ENCODE measurements around the gene STXBP5.

The STXBP5 gene

DNA sequence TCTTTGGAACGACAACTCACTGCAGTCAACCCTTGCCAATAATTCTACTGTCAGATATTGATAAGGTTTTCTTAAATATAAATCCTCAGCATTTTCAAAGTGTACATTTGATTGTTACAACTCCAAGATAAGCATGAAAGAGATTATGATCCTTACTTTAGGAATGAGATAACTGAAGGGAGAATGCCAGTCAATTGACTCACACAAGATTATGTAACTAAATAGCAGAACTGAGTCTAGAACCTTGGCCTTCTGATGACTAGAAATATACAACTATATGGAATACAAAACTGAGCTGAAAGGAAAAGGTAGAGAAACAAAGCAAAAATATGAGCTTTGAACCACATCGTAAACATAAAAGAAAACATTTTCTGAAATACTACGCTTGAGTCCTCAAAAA, 26.9 kb upstream of the STXBP5 start:
- TF ChIP-seq, protein P1, sequence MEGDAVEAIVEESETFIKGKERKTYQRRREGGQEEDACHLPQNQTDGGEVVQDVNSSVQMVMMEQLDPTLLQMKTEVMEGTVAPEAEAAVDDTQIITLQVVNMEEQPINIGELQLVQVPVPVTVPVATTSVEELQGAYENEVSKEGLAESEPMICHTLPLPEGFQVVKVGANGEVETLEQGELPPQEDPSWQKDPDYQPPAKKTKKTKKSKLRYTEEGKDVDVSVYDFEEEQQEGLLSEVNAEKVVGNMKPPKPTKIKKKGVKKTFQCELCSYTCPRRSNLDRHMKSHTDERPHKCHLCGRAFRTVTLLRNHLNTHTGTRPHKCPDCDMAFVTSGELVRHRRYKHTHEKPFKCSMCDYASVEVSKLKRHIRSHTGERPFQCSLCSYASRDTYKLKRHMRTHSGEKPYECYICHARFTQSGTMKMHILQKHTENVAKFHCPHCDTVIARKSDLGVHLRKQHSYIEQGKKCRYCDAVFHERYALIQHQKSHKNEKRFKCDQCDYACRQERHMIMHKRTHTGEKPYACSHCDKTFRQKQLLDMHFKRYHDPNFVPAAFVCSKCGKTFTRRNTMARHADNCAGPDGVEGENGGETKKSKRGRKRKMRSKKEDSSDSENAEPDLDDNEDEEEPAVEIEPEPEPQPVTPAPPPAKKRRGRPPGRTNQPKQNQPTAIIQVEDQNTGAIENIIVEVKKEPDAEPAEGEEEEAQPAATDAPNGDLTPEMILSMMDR (IDR thresholded peaks at IDR 0.05; ENCODE audit: borderline replicate concordance, insufficient read depth, low read depth, low read length), result no peak
- no peak overlapping the region for H3K4me3 ChIP-seq (ENCODE audit: low read depth, low read length)

DNA sequence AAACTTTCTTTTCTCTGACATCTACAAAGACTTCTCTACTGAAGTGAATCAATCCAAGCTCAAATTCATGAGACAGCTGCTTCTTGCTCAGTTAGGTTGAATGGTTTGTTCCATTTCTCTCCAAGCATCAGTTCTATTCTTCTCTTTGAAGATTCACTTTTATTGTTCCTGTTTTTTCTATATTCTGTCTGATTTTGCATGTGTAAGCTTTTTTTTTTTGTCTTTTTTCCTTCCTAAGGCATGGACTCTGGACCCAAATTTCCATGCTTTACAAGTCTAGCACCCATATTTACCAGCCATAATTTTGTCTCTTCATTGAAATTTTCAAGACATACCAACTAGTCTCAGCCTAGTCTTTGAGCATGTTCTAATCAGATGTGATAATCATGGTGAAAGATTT, 25.9 kb upstream of the STXBP5 start:
- H3K4me3 ChIP-seq (ENCODE audit: low read depth, low read length), result no peak overlapping the region
- TF ChIP-seq, protein P1 (IDR thresholded peaks at IDR 0.05; ENCODE audit: borderline replicate concordance, insufficient read depth, low read depth, low read length), result no peak

DNA sequence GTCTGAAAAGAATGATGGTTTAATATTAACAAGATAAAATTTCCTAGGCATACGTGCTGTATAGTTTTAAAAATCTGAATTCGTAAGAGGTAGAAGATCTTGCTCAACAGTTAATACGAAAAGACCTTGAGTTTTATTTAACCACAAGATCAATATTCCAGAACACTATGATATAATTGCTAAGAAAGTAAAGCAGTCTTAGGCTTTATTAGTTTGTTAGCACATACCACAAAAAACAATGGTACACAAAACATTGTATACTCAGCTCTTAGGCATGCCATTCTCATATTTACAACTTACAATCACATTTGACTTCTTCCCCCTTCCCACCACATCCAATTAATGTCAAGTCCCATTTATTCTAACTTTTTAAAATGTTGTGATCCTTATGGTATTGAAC, 24.4 kb upstream of the STXBP5 start:
- no peak overlapping the region for H3K4me3 ChIP-seq (ENCODE audit: low read depth, low read length)
- TF ChIP-seq, protein P1 (IDR thresholded peaks at IDR 0.05; ENCODE audit: borderline replicate concordance, insufficient read depth, low read depth, low read length), result no peak

DNA sequence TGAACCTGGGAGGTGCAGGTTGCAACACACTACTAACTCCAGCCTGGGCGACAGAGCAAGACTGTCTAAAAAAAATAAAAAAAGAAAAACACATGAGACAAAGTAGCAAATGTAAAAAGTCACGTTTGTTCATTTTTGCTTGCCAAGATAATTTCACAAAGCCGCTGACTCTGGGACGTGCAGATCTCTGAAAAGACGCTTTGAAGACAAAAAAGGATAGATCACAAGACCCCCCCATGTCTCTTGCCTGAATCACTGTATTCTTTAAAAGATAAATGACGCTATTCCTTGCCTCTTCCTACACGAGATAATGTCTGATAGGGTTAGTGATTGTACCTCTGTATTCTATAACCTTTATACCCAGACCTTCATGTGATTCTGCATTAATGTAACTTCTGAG, 23.3 kb upstream of the STXBP5 start:
- TF ChIP-seq, protein P1 (IDR thresholded peaks at IDR 0.05; ENCODE audit: borderline replicate concordance, insufficient read depth, low read depth, low read length), result no peak
- H3K4me3 ChIP-seq (ENCODE audit: low read depth, low read length), result no peak overlapping the region

DNA sequence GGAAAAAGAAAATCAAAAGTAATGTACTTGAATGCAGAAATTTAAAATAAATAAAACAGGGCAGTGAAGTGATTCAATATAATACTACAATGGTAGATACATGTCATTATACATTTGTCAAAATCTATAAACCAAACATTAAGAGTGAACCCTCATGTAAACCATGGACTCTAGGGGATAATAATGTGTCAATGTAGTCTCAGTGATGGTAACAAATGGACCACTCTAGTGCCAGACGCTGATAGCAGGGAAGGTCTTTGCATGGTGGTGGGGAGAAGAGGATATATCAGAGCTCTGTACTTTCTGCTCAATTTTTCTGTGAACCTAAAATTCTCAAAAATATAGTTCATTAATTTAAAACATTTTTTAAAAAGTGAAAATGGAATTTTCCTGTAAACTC, 19.8 kb upstream of the STXBP5 start:
- H3K4me3 ChIP-seq (ENCODE audit: low read depth, low read length), result no peak overlapping the region
- TF ChIP-seq, protein P1 (IDR thresholded peaks at IDR 0.05; ENCODE audit: borderline replicate concordance, insufficient read depth, low read depth, low read length), result no peak

DNA sequence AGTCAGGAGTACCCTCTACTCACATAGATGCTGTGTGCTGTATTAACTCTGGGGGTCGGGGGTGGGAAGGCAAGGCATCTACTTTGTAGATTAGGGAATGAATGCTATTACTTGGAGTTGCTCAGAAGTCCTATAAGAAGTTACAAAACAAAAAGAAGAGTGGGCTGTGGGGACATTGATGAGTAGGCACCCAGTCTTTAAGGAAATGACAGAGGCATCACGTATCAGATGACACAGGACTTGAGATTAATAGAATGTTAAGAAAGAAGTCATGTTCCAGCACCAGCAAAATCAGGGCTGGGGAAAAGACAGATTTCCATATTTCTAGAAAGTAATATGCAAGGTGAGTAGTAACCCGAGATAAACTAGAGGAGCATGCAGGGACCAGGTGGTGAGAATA, 19.0 kb upstream of the STXBP5 start:
- TF ChIP-seq, protein P1 (IDR thresholded peaks at IDR 0.05; ENCODE audit: borderline replicate concordance, insufficient read depth, low read depth, low read length), result no peak
- no peak overlapping the region for H3K4me3 ChIP-seq (ENCODE audit: low read depth, low read length)

DNA sequence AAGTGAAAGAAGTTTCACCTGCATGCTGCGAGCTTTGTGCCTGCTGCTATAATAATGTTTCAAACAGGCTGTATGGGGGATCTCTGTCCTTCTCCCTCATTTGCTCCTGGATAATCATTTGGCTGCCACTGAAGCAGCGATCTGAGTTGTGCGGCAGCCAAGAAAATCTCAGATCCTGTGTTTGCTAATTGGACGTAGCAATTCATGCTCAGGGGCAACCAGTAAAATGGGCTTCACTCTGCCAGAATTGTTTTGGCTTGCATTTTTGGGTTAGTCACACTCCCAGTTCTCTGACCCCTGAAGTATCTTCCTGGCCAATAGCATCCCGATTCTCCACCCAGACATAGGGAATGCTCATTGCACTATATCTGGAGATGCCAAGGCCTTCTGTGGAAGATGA, 13.7 kb upstream of the STXBP5 start:
- no peak overlapping the region for H3K4me3 ChIP-seq (ENCODE audit: low read depth, low read length)
- TF ChIP-seq, protein P1 (IDR thresholded peaks at IDR 0.05; ENCODE audit: borderline replicate concordance, insufficient read depth, low read depth, low read length), result no peak

All from GM12875 (cell line).